Esophagus muscularis mucosa (tissue), 4 donors: ENCODE results near the gene CLEC17A. TPM values are rescaled to one million over a fixed set of nuclear protein-coding genes. Genes with fewer than 3 reads are reported as not detected.

Experiments
- DNase-seq: peaks from one replicate; pipeline ENCODE4 v3.0.0-alpha.2; 2017; ENCODE audit errors: extremely low spot score
- H3K27ac ChIP-seq, 4 donors: fragments of 200-600 bp; sonication (generic); replicated peaks in 1 of 4; 1 replicate in 3 of 4; 2 replicates in 1 of 4; pipeline ENCODE4 v1.5.1; 2016 to 2019; ENCODE audit warnings: mild to moderate bottlenecking in 1 of 4
- H3K27me3 ChIP-seq, 4 donors: fragments of 200-600 bp; sonication (generic); one replicate each; pipeline versions ENCODE4 v1.5.1 to v1.6.0; 2016 to 2019
- H3K36me3 ChIP-seq, 4 donors: fragments of 200-600 bp; sonication (generic); one replicate each; pipeline ENCODE4 v1.5.1; 2016 to 2019
- H3K4me1 ChIP-seq, 4 donors: fragments of 200-600 bp; sonication (generic); one replicate each; pipeline ENCODE4 v1.5.1; 2016 to 2019
- H3K4me3 ChIP-seq, 4 donors: fragments of 200-600 bp; sonication (generic); 1 replicate in 2 of 4; 2 replicates in 2 of 4; pipeline ENCODE4 v1.5.1; 2016 to 2019; ENCODE audit warnings: mild to moderate bottlenecking in 4 of 4, moderate library complexity in 1 of 4
- H3K9me3 ChIP-seq, 4 donors: fragments of 200-600 bp; sonication (generic); 1 replicate in 3 of 4; 2 replicates in 1 of 4; pipeline ENCODE4 v1.5.1; 2016 to 2019
- EP300 ChIP-seq: sonication (generic); formaldehyde crosslinking; IDR thresholded peaks from one replicate; pipeline ENCODE4 v1.6.1; 2017; ENCODE audit warnings: antibody characterized with exemption
- POLR2A ChIP-seq: fragments of 450-650 bp; IDR thresholded peaks from one replicate; pipeline ENCODE4 v1.6.1; 2017; ENCODE audit warnings: antibody characterized with exemption, moderate library complexity, mild to moderate bottlenecking, low read depth
- POLR2AphosphoS5 ChIP-seq, 2 donors: sonication (generic); formaldehyde crosslinking; IDR thresholded peaks; one replicate each; pipeline ENCODE4 v1.6.1; 2017; ENCODE audit warnings: antibody characterized with exemption in 2 of 2
- WGBS: methylation state at CpG from one replicate; pipeline ENCODE4 v1.1.5; 2018; 5-methylcytosine and 5-hydroxymethylcytosine counted together
- intact Hi-C: fragments of 100-400 bp; cut with DNase I; formaldehyde crosslinking; loops from one replicate; pipeline ENCODE4 v1.15.1; 2023
- total RNA-seq, 4 donors: library from RNA; depleted of rRNA; stranded (reverse); fragments of >200 nt; gene quantifications; one replicate each; pipeline versions ENCODE4 v1.1.0 to v1.2.1, GENCODE V29; 2016
- TF ChIP-seq, protein P1 (sequence below), 3 experiments: fragments of 200-600 bp in 2 of 3; fragments of 450-650 bp in 1 of 3; sonication (generic) in 2 of 3; IDR thresholded peaks; one replicate each; pipeline ENCODE4 v1.5.1; 2017 to 2019; ENCODE audit warnings: antibody characterized with exemption in 3 of 3, mild to moderate bottlenecking in 2 of 3, moderate library complexity in 1 of 3

CLEC17A gene
- total RNA-seq, 4 donors from 2014 or later: not detected

DNA sequence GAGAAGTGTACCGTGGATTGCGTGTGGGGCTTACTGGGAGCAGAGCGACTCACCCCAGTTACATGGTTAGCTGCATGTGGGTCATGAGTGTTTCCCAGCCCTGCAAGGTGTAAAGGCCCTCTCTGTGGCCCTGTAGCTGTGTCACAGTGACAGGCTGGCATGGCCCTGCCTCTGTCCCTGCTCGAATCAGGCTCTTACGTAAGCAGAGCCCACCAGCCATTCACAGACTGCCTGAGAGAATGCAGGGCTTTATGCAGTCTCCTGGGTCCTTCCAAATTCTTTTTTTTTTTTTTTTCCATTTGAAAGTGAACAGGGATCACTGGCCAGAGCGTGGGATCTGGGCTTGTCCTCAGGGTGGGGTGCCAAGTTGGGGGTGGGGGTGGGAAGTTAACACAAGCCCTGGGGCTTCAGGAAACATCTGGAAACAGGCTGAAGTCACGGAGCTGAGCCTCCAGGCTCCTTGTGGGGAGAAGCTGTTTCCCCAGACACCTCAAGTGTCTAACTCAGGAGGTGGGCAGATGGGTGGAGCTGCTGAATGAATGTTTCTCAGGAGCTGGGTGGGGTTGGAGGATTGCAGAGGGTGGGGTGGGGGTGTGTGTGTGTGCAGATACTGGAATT lies 40.1 kb upstream of the CLEC17A start:
- no peak for TF ChIP-seq POLR2A
- no peak for TF ChIP-seq POLR2AphosphoS5 (IDR thresholded peaks at IDR 0.05)
- no peak for TF ChIP-seq EP300
- TF ChIP-seq, protein P1, sequence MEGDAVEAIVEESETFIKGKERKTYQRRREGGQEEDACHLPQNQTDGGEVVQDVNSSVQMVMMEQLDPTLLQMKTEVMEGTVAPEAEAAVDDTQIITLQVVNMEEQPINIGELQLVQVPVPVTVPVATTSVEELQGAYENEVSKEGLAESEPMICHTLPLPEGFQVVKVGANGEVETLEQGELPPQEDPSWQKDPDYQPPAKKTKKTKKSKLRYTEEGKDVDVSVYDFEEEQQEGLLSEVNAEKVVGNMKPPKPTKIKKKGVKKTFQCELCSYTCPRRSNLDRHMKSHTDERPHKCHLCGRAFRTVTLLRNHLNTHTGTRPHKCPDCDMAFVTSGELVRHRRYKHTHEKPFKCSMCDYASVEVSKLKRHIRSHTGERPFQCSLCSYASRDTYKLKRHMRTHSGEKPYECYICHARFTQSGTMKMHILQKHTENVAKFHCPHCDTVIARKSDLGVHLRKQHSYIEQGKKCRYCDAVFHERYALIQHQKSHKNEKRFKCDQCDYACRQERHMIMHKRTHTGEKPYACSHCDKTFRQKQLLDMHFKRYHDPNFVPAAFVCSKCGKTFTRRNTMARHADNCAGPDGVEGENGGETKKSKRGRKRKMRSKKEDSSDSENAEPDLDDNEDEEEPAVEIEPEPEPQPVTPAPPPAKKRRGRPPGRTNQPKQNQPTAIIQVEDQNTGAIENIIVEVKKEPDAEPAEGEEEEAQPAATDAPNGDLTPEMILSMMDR (IDR thresholded peaks at IDR 0.05): no peak
- no peak overlapping the region for H3K27ac ChIP-seq
- WGBS: 56% methylated on average over 7 of the region's 7 CpGs

DNA sequence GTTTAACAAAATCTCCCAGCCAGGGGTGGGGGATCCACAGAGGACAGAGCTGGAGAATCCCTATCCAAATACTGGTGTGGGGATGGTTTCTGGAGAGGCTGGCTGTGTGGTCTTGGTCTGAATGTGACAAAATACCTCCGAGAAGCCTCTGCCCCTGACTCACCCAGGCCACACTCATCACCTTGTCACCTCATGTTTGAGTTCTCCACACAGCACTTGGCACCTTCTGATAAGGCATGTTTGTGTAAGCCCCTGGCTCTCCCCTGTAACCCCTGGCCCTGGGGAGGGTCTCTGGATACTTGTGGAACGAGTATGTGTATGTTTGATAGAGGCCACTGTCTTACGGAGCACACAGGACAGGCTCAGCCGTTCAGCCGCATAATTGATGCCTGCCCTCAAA lies 38.8 kb upstream of the CLEC17A start:
- H3K4me3 ChIP-seq: no peak overlapping the region
- H3K36me3 ChIP-seq: peaks cover 0 to 13% (median 0%) of the 10 kb centered on the region in 4 donors
- H3K27me3 ChIP-seq: no peaks in the 10 kb centered on the region
- H3K9me3 ChIP-seq: no peaks in the 10 kb centered on the region
- H3K27ac ChIP-seq: no peak overlapping the region
- TF ChIP-seq EP300: no peak
- TF ChIP-seq, protein P1 (IDR thresholded peaks at IDR 0.05): no peak
- TF ChIP-seq POLR2A: no peak
- no peak for TF ChIP-seq POLR2AphosphoS5 (IDR thresholded peaks at IDR 0.05)
- DNase-seq: no peak
- H3K4me1 ChIP-seq: peaks cover 14 to 24% (median 19%) of the 10 kb centered on the region in 4 donors
- intact Hi-C loops: no loop called here
- WGBS: 84% methylated on average over 5 of the region's 5 CpGs

More for the DNA sequence above, 40.1 kb upstream of the CLEC17A start:
- Histone ChIP-seq H3K36me3 (peaks cover 0 to 5% (median 0%) of the 10 kb centered on the region in 4 donors), H3K27me3 (no peaks in the 10 kb centered on the region), H3K4me1 (peaks cover 14 to 24% (median 20%) of the 10 kb centered on the region in 4 donors), H3K4me3 (no peak overlapping the region), H3K9me3 (no peaks in the 10 kb centered on the region)
- DNase-seq: no peak
- intact Hi-C loops: no loop called here

DNA sequence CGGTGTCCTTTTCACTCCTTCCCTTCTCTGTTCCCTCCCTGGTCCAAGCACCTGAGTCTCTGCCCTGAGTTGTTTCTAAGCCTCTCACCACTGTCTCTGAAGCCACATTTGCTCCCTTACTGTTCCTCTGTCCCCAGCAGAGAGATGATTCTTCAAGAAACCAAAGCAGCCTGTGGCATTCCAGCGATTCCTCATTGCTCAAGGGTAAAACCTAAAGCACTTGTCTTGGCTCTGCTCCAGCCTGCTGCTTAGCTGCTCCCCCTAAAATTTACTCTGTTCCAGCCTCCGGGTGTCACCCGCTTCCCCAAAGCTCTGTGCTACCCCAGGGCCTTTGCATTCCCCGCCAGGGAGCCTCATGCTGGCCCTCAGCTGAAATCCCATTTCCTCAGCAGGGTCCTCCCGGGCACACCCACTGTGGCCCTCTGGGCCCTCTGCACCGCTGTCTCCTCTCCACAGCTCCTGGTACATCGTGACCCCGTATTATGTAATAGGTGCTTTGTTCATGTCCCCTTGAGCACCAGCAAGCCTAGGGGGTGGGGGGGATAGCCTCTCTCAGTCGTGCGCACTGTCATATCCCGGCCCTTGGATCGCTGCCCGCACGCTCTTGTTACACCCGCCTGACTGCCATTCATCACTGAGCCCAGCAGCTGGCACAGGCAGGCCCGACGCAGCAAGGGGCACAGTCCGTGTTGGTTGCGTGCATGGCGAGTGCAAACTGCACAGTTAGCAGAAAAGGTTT lies 37.7 kb upstream of the CLEC17A start:
- Histone ChIP-seq H3K4me1 (peaks cover 16 to 24% (median 20%) of the 10 kb centered on the region in 4 donors), H3K36me3 (peaks cover 0 to 19% (median 2%) of the 10 kb centered on the region in 4 donors), H3K27ac (no peak overlapping the region), H3K4me3 (no peak overlapping the region), H3K27me3 (no peaks in the 10 kb centered on the region), H3K9me3 (no peaks in the 10 kb centered on the region)
- intact Hi-C loops: no loop called here
- 77% methylated on average over 21 of the region's 21 CpGs for WGBS
- no peak for TF ChIP-seq EP300
- TF ChIP-seq, protein P1 (IDR thresholded peaks at IDR 0.05): no peak
- no peak for TF ChIP-seq POLR2AphosphoS5 (IDR thresholded peaks at IDR 0.05)
- TF ChIP-seq POLR2A: no peak
- DNase-seq: no peak

DNA sequence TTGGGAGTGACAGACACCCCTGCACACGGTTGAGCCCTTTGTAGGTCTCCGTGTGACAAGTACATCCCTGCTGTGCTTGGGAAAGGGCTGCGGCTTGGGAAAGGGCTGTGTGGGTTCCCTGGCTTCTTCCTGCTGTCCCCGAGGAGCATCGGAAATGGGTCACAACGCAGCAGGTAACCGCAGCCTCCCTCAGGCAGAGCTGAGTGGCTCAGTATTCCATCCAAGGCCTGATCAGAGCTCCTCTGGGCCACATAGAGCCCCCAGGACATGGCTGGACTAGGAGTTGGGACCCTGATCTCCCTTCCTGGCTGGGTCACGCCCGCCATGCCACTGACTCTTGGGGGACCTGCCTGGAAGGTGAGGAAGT lies 37.2 kb upstream of the CLEC17A start:
- peaks cover 0 to 24% (median 2%) of the 10 kb centered on the region in 4 donors for H3K36me3 ChIP-seq
- WGBS: 85% methylated on average over 8 of the region's 9 CpGs
- H3K27me3 ChIP-seq: no peaks in the 10 kb centered on the region
- H3K4me3 ChIP-seq: no peak overlapping the region
- no peak overlapping the region for H3K27ac ChIP-seq
- intact Hi-C loops: no loop called here
- peaks cover 16 to 24% (median 22%) of the 10 kb centered on the region in 4 donors for H3K4me1 ChIP-seq
- no peaks in the 10 kb centered on the region for H3K9me3 ChIP-seq
- TF ChIP-seq, protein P1 (IDR thresholded peaks at IDR 0.05): no peak
- TF ChIP-seq POLR2AphosphoS5 (IDR thresholded peaks at IDR 0.05): no peak
- no peak for DNase-seq
